Measurements from ENCODE around the gene SLC2A9.

The SLC2A9 gene

DNA sequence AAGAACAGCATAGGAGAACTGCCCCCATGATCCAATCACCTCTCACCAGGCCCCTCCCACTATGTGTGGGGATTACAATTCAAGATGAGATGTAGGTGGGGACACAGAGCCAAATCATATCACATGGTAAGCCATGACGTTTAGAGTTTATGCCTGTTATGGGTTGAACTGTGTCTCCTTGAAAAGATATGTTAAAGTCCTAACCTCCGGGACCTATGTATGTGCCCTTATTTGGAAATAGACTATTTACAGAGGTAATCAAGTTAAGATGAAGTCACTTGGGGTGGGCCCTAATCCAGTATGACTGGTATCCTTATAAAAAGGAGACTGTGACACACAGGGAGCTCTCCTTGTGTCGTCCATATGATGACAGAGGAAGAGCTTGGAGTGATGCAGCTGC lies 25.2 kb upstream of the SLC2A9 start:
- DNase-seq (ENCODE audit: low read depth in 2 of 3, low spot score in 1 of 3), result no peak

DNA sequence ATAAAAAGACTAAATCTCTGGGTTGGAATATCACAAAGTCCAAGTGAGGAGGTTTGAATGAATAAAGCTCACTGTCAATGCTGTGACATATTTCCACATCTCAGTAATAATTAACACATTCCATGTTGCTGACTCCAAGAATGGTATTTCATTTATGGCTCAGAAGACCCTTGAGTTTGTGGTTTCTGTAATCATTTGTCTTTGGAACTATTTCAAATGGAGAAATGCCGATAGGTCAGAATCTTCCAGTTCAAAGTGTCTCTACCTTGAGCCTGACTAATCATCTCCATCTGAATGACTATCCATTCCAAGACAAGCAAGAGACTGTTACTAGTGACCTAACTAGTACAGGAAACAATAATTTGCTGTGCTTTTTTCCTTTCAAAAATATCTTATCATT lies 24.2 kb upstream of the SLC2A9 start:
- no peak for DNase-seq (ENCODE audit: low read depth in 2 of 3, low spot score in 1 of 3)

DNA sequence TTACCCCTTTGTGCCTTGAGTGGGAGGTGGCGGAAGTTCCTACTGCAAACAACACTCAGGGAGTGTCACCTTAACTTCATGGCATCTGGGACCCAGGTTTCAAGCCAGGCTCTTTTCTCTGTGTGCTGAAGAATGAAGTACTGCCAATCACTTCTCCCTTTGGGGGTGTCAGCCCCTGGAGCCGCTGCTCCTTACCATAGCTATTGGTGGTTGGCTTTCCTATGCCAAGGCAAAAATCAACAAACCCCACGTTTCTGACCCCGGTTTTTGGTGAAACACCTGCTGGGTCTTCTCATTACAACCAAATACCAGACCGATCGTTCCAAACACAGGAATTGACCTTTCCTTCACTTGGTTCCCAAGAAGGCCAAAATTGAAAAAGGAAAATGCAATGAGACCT lies 19.7 kb upstream of the SLC2A9 start:
- no peak for DNase-seq (ENCODE audit: low read depth in 2 of 3, low spot score in 1 of 3)

DNA sequence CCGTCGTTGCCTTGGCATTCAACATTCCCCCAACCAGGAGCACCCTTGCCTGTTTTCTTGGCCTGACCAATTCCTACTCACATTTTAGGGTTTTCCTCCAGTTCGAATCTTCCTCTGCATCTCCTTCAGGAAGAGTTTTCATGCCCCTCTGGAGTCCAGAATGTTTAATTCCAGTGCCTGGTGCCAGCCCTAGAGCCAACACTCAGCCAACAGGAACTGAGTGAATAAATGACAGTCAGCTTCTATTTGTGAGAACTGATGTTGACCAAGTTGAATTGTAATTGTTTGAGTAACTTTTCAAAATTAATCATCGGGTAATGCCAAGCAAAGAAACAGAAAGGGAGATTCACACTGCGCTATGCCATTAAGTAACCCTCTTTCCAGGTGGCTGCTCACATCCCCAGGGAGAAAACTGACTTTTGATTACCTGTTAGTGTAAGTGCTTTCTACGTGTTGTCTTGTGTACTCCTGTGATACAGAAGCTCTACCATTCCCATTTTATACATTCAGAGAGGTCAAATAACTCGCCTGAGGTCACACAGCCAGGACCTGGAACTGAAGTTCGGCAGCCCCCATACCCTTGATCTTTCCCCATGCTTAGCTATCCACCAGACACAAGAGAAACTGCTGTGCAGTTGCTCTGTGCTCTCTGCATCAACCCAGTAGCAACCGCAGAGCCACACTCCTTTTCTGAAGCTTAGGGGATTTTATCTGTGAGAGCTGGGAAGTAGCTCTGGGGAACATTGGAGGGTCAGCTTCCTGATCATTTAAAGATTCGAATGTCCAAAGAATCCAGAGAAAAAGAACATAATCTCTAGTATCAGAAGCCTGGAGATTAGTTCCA lies 19.0 kb upstream of the SLC2A9 start:
- DNase-seq (ENCODE audit: low read depth in 2 of 3, low spot score in 1 of 3), result no peak

DNA sequence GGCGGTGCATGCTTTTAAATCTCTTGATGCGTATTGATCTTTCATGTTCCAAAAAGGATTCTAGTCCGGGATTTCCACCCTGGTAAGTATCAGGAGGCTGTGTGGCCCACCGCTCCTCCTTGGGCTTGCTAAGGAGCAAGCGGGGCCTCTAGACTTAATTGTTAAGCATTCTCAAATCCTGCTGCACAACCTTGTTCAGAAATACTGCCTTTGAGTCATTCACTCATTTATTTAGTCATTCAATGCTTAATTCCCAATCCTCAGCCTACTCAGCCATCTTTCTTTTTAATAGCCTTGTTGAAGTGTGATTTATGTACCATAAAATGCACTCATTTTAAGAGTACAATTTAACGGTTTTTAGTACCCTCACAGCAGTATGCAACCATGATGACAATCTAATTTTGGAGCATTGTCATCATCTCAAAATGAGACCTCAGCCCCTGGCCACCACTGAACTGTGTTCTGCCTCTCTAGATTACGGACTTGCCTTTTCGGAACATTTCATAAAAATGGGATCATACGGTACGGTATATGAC lies 15.6 kb upstream of the SLC2A9 start:
- no peak for DNase-seq (ENCODE audit: low read depth in 2 of 3, low spot score in 1 of 3)

DNA sequence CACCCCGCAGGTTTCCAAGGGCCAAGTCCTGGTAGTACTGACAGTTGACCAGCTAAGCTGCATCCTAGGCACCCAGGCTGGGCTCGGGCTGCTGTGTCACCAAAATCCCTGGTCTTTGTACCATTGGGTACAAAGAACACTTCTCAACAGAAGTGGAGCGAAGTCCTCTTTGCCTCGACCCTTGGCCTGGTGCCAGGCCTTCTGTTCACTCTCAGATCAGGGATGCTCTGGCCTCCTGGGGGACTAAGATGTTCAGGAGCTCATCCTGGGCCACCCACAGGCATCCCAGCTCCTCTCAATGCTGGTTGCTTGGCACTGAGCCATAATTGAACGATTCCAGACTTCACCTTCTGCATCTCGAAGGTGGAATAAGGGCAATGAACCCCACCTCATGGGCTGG lies 13.8 kb upstream of the SLC2A9 start:
- no peak for DNase-seq (ENCODE audit: low read depth in 2 of 3, low spot score in 1 of 3)

DNA sequence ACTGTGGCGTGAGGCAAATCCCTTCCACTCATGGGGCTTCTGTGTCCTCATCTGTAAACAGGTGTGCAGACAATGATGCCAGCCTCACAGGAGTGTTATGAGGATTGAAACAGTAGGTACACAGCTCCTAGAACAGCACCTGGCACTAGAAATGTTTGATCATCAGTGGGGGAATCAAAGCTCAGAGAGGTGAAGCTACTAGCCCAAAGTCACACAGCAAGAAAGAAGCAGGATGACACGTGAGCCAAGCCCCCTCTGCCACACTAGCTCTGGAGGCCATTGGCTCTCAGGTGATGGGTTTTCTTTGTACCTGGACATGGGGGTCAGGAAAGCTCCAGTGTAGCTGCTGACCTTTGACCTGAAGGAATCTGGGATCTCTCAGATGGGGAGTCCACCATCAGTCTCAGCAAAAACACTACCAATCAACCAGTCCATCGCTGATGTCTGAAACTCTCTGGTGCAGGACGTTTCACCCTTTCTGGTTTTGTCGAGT lies 13.4 kb upstream of the SLC2A9 start:
- no peak for DNase-seq (ENCODE audit: low read depth in 2 of 3, low spot score in 1 of 3)

DNA sequence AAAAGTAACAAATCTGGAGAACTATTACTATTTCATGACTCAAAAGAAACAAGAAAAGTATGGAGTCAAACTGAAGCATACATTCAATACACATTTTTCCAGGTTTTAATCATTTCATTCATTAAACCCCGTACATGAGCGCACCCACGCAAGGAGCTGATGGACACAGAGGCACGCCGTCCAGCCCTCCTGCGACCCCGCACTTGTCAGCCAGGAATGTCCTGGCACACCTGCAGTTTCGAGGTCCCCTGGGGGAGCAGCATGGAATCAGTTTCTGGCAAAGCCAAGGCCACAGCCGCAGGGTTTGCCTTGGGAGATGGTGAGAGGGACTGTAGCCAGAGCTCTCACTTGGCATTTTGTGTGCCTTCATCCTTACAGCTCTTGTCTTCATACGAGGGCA lies 12.8 kb upstream of the SLC2A9 start:
- no peak for DNase-seq (ENCODE audit: low read depth in 2 of 3, low spot score in 1 of 3)

DNA sequence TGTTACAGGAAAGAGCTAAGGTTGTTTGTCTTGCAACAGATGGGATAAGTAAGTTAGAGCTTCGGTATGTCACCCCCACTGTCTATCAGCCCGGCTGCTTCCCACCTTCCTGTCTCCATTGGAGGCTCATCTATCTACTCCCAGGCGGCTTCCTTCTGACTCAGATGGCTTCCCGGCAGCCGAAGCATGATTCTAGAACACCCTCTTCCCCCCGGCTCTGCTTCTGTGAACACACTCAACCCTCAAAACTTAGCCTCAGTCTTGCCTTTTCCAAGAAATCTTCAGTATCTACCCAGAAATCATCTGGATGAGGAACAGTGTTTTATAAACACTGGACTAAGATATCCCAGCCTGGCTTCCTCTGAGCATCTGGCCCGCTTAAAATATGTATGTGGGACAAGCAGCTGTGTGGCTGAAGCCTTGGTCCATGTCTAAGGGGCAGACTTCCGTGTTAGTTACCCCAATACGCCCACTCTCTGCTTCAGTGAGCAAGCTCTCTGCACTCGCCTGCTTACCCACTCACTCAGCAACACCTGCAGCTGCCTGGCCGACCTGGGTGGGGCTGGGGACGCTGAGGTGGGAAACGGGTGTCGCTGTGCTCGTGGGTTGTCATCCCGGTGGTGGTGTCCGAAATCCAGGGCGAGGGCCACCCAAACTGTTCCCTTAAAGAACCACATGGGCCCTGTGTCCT lies 12.0 kb upstream of the SLC2A9 start:
- DNase-seq (ENCODE audit: low read depth in 2 of 3, low spot score in 1 of 3), result no peak

DNA sequence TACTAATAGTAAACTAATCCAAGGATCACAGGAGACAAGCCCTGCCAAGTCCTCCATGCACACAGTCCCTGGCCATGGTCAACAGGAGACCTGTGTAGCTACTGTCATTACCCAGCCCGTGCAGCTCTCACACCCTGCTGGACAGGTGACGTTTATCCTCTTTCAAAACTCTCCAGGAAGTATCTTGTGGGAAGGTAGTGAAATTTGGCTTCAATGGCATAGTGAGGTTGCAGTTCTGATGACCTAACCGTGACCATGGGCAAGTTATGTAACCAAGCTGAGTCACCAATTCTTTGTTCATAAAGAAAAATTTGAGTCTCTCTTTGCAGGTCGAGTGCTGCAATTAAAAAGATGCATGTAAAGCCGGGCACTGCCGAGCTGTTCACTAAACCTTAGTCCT lies 11.3 kb upstream of the SLC2A9 start:
- DNase-seq (ENCODE audit: low read depth in 2 of 3, low spot score in 1 of 3), result no peak

DNA sequence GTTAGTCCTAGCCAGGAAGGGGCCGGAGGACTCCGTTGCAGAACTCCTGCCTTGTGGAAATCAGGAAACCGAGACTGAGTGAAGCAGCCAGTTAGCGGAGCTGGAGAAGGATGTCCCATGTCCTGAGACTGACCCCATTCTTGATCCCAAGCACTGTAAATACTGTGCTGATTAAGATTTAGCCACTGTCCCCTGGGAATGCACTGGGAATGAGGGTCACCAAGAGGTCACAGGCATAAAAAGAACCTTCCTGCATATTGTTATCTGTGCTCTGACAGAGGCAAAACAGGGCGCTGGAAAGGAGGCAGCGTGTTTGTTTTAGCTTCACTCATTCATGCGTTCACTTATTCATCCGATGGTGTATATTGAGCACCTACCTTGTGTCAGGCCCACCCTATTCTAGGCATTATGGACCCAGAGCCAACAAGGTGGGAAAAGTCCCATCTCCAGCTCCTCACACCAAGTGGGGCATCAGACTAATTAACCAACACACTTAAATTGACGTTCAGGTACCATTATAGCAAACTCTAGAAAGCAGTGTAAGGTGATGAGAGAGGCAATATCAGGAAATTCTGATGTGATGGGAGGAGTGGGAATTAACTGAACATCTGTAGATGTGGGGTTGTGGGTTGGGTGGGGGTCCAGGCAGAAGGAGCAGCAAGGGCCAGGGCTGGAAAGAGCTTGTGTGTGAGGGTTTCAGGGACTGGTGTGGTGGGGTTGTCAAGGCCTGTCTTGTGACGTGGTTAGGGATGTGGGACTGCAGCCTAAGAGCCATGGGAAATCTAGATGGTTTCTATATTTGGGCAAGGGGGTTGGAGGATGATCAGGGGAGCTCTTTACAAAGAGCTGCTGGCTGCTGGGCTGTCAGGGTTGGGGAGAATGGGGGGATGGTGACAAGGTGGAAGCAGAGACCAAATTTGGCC lies 10.6 kb upstream of the SLC2A9 start:
- no peak for DNase-seq (ENCODE audit: low read depth in 2 of 3, low spot score in 1 of 3)

DNA sequence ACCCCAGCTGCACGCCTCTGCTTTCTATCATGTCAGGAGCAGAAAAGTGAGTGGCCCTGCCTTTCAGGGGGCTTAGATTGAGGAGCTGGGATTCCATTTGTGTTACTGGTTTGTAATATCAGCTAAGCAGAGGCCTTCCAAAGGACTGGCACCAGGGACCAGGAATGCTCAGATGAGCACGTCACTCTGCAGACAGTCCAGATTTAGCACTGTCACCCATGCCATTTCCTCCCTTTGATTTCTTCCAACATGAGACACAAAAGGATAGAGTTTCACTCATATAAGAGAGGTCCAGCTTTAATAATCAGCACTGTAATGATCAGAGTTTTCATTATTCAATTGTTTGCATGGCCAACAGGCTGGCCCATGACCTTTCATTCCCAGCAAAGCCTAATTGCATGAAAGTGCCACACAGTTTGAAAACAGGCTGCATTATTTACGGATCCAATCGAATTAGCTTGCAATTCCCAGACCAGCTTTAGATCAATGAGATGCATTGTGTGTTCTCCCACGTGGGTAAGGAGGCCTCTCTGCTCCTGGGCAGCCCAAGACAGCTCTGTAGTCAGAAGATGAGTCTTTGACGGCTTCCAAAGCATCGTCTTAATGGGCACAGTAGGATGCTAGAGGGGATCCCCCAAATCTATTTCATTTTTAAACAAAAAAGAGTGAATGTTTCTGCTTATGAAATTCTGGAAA lies 9.8 kb upstream of the SLC2A9 start:
- DNase-seq (ENCODE audit: low read depth in 2 of 3, low spot score in 1 of 3), result no peak

DNA sequence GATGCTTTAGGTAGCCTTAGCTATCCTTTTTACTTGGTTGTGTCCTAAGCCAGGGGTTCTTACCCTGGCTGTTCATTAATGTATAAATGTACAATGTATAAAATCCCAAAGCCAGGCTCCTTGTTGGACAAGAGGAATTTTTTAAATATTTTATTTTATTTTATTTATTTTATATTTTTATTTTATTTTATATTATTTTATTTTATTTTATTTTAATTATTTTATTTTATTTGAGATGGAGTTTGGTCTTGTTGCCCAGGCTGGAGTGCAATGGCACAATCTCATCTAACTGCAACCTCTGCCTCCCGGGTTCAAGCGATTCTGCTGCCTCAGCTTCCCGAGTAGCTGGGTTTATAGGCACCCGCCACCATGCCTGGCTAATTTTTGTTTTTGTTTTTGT lies 8.1 kb upstream of the SLC2A9 start:
- no peak for DNase-seq (ENCODE audit: low read depth in 2 of 3, low spot score in 1 of 3)

DNA sequence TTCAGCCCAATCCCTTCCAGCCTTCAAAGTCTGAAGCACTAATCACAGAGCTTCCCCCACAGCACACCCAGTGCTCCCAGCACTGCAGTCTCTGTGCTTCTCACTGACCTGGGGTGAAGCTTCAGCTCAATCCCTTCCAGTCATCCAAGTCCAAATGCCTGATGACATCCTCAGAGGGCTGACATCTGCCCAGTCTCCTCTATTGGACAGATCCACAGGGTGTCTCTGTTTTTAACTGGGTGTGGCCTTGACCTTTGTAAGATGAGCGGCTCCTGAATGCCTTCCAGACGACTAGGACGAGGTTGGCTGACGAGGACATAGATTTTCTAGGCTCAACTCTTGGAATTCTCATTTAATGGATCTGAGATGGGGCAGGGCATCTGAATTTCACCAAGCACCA lies 7.6 kb upstream of the SLC2A9 start:
- no peak for DNase-seq (ENCODE audit: low read depth in 2 of 3, low spot score in 1 of 3)

DNA sequence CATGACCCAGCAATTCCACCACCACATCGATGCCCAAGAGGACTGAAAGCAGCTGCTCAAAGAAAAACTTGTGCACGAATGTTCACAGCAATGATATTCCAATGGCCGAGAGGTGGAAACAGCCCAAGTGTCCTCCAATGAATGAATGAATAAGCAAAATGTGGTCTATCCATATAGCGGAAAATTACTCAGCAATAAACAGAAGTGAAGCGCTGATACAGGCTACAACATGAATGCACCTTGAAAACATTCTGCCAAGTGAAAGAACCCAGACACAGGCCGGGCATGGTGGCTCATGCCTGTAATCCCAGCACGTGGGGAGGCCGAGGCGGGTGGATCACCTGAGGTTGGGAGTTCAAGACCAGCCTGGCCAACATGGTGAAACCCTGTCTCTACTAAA lies 5.2 kb upstream of the SLC2A9 start:
- no peak for DNase-seq (ENCODE audit: low read depth in 2 of 3, low spot score in 1 of 3)

DNA sequence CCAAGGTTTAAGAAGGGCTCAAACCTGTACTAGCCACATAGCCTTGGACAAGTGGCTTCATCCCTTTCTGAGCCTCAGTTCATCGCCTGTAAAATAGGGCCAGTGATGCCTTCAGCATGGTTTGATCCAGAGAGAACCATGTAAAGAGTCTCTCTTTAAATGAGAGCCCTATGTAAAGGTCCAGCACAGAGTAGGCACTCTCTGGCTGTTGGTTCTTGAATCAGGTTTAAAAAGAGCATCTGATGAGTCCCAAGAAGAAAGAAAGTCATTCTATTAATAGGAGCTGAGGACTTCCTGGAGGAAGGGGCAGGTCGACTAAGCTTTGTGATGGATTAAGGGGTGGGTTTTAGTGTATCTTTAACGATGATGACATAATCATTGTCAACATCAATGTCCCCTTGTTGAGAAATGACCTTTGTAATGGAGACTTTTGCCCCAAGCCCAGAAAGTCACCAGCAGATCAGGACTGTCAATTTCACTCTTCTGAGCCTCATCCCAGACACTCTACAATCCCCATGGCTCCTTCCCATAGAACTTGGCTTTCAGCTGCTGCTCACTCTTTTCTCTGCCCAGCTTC lies 4.0 kb upstream of the SLC2A9 start:
- no peak for DNase-seq (ENCODE audit: low read depth in 2 of 3, low spot score in 1 of 3)

DNA sequence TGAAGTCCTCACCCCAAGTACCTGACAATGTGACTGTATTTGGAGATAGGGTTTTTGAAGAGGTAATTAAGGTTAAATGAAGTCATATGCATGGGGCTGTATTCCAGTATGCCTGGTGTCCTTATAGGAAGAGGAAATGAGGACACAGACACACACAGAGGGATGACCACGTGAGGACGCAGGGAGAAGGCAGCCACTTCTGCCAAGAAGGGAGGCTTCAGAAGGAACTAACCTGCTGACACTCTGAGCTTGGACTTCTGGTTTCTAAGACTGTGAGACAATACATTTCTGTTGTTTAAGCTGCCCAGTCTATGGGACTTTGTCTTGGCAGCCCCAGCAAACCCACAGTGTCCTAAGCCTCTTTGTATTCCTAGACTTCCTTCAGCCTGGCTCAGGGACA lies 3.0 kb upstream of the SLC2A9 start:
- DNase-seq (ENCODE audit: low read depth in 2 of 3, low spot score in 1 of 3), result no peak

DNA sequence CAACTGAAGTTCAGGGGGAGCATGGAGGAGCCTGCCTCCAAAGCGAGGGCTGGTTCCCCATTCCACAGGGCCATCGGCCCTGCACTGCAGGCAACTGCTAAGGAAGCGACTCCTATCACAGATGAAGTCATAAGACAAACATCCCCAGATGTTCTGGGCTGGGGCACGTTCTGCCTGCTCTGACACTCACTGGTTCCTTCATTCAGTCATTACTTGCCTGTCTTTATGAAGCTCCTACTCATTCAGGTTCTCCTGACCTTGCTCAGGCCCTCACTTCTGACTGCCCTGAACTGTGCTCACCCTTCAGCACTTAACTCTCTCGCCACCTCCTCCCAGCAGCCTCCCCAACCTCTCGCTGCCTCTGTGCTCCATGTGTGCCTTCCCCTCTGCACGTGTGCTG lies 2.5 kb upstream of the SLC2A9 start:
- DNase-seq (ENCODE audit: low read depth in 2 of 3, low spot score in 1 of 3), result no peak

DNA sequence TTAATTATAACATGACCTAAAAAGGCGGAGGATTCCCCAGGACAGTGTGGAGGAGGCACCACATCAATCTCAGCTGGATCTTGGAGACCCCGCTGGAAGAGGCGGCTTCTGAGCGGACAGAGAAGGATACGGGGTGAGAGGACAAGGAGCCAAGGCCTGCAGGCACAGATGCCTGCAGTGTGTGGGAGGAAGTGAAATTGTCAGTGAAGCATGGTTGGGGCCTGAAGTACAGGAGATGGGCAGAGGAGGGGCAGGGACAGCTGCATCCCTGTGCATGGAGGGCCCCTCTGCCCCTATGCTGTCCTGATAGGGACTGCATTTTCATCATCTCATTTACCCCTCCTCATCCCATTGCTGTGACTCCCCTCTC lies 1.7 kb upstream of the SLC2A9 start:
- DNase-seq (ENCODE audit: low read depth in 2 of 3, low spot score in 1 of 3), result no peak

DNA sequence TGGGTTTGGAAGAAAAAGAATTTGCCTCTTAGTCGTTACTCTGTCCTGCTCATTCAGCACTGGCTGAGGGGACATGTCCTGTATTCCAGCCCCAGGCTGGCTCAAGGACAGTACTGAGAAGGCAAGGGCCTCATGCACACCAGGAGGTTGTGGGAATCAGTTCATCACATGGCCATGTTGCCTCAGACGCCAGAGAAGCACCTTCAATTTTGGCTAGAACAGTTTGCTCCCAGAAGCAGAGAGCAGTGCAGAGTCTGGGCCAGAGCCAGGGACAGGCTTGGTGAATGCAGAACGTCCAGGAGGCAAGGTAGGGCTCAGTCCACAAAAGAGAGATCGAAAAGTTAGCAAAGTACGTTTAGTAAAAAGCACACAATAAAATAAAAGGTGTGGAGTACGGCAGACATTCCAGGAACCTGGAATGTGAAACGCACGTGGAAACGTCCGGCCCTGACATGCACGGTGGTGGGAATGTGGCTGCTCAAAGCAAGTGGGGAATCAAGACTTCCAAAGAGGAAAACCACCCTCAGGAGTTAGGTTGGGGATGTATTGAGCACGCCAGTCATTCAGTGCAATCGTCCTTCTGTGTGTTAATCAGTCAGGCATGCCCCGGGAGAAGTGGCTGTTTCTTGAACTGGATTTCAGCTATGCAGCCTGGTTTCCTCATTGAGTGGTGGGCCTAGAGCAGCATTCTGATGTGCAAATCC lies 1.2 kb upstream of the SLC2A9 start:
- DNase-seq (ENCODE audit: low read depth in 2 of 3, low spot score in 1 of 3), result no peak

Measured in stimulated activated CD4-positive, alpha-beta T cell treated with anti-CD3 and anti-CD28 coated beads, Interleukin-12 subunit alpha, Interleukin-12 subunit beta, amount 100 ng/mL, for 48 hours (primary cell).